ENCODE measurements around the gene ACAN. TPM values are rescaled to one million over a fixed set of nuclear protein-coding genes. Genes with fewer than 3 reads are reported as not detected.

The ACAN gene
- total and polyA plus RNA-seq, 9 of the 15 experiments (the other 6 are each of a cell fraction or from before 2014, with no cell fraction given): not detected

DNA sequence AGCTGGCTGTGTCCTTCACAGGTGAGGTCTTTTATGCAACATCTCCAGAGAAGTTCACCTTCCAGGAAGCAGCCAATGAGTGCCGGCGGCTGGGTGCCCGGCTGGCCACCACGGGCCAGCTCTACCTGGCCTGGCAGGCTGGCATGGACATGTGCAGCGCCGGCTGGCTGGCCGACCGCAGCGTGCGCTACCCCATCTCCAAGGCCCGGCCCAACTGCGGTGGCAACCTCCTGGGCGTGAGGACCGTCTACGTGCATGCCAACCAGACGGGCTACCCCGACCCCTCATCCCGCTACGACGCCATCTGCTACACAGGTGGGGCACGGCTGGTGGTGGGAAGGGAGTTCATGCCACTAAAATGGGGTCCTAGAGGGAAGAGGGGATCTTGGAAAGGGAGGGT lies 40.1 kb downstream of the ACAN start:
- Histone ChIP-seq H3K9ac (ENCODE audit: insufficient read depth in 1 of 2, low read depth in 2 of 2, low read length in 2 of 2) (no peak overlapping the region), H3K4me1 (replicated peaks in 1 of 2; ENCODE audit: control insufficient read depth in 2 of 2, insufficient read depth in 2 of 2, low read length in 2 of 2) (peaks cover 0 to 22% of the 10 kb centered on the region in 2 experiments; a peak in 2 of 5 replicates), H4K20me1 (replicated peaks; ENCODE audit: control insufficient read depth, insufficient read depth, low read length) (no peaks in the 10 kb centered on the region), H3K79me2 (ENCODE audit: control insufficient read depth, insufficient read depth, low read length) (no peaks in the 10 kb centered on the region), H3K36me3 (ENCODE audit: control insufficient read depth, insufficient read depth, low read length) (no peaks in the 10 kb centered on the region), H3K4me2 (ENCODE audit: insufficient read depth, low read length) (no peak overlapping the region), H3K27ac (ENCODE audit: extremely low read depth, low read depth, low read length) (no peak overlapping the region), H2AFZ (ENCODE audit: low read depth, low read length) (no peak overlapping the region), H3K27me3 (ENCODE audit: control insufficient read depth in 2 of 2, insufficient read depth in 2 of 2, low read length in 2 of 2) (peaks cover 36 to 47% of the 10 kb centered on the region in 2 experiments), H3K9me3 (replicated peaks; ENCODE audit: control insufficient read depth, insufficient read depth, low read depth, low read length) (no peaks in the 10 kb centered on the region), H3K4me3 (no peak overlapping the region), H3K9me1 (ENCODE audit: control insufficient read depth, insufficient read depth, low read length) (no peaks in the 10 kb centered on the region)
- in situ Hi-C loops (cut with MboI) (no loop called here), intact Hi-C loops (cut with micrococcal nuclease) (no loop called here)
- DNase-seq (ENCODE audit: extremely low read depth in 1 of 4, low spot score in 3 of 4) (no peak), ATAC-seq (no peak), FAIRE-seq (no peak)
- WGBS (ENCODE audit: insufficient coverage, low coverage, missing lambda C conversion rate): 3% methylated on average over 21 of the region's 21 CpGs
- POLR2A ChIA-PET: interaction anchor here (1.0 kb wide), 1 partner anchor 160 kb away, joined by 3 read pairs; no protein-coding TSS in a partner anchor
- TF ChIP-seq SMC3 (conservative IDR thresholded peaks at IDR 0.05; ENCODE audit: insufficient read depth, low read depth, low read length) (no peak), NFRKB (IDR thresholded peaks at IDR 0.05; ENCODE audit: low read depth) (no peak)
- no TSS peak for BruUV-seq (replicated peaks)
- CTCF ChIA-PET (ENCODE audit: low intra/inter-chr PET ratio): no interaction called here

DNA sequence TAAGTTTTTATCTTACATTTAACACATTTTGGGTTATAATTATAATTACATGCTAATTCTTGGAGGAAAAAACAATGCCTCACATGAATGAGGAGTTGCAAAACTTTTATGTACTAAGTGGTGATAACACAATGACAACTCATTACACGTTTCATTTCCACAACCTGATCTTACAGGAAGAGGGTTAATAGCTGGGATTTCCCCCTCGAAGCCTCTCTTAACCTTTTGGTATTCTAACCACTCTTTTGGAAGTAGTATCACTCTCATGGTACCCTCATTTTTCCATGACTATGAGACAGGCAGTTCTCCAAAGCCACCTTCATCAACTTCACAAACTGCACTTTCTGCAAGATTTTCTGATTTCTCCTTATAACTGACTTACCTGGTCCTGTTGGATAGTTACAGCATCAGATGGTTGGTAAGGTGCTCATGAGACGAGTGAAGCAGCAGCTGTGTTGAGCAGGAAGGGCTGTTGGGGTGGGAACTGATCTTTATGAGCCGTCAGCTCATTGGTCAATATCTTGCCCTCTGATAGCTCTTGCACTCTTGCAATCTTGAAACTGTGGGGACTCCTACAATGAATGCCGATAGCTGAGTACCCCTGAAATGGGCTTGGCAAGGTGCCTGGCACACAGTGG lies 41.6 kb downstream of the ACAN start:
- peak; percentile 40 for FAIRE-seq
- Histone ChIP-seq H3K9me1 (ENCODE audit: control insufficient read depth, insufficient read depth, low read length) (no peaks in the 10 kb centered on the region), H3K9ac (ENCODE audit: insufficient read depth in 1 of 2, low read depth in 2 of 2, low read length in 2 of 2) (no peak overlapping the region), H3K4me1 (replicated peaks in 1 of 2; ENCODE audit: control insufficient read depth in 2 of 2, insufficient read depth in 2 of 2, low read length in 2 of 2) (peaks cover 0 to 19% of the 10 kb centered on the region in 2 experiments; a peak in 2 of 5 replicates), H3K27me3 (ENCODE audit: control insufficient read depth in 2 of 2, insufficient read depth in 2 of 2, low read length in 2 of 2) (peaks cover 30 to 46% of the 10 kb centered on the region in 2 experiments), H3K27ac (ENCODE audit: extremely low read depth, low read depth, low read length) (no peak overlapping the region), H3K4me3 (no peak overlapping the region), H4K20me1 (replicated peaks; ENCODE audit: control insufficient read depth, insufficient read depth, low read length) (no peaks in the 10 kb centered on the region), H3K79me2 (ENCODE audit: control insufficient read depth, insufficient read depth, low read length) (no peaks in the 10 kb centered on the region), H3K4me2 (ENCODE audit: insufficient read depth, low read length) (no peak overlapping the region), H2AFZ (ENCODE audit: low read depth, low read length) (no peak overlapping the region), H3K36me3 (ENCODE audit: control insufficient read depth, insufficient read depth, low read length) (no peaks in the 10 kb centered on the region), H3K9me3 (replicated peaks; ENCODE audit: control insufficient read depth, insufficient read depth, low read depth, low read length) (no peaks in the 10 kb centered on the region)
- BruUV-seq (replicated peaks): no TSS peak
- intact Hi-C loops (cut with micrococcal nuclease) (no loop called here), in situ Hi-C loops (cut with MboI) (no loop called here)
- POLR2A ChIA-PET: no interaction called here
- CTCF ChIA-PET (ENCODE audit: low intra/inter-chr PET ratio): no interaction called here
- no peak for ATAC-seq
- 0% methylated on average over 5 of the region's 5 CpGs for WGBS (ENCODE audit: insufficient coverage, low coverage, missing lambda C conversion rate)
- DNase-seq (ENCODE audit: extremely low read depth in 1 of 4, low spot score in 3 of 4): no peak
- TF ChIP-seq MAFK (IDR thresholded peaks at IDR 0.05; ENCODE audit: low read length): no peak
- TF ChIP-seq ZNF311 (CRISPR knock-in tag; IDR thresholded peaks at IDR 0.05): no peak
- TF ChIP-seq NELFE (IDR thresholded peaks at IDR 0.05; ENCODE audit: insufficient read depth, insufficient read length): no peak
- no peak for TF ChIP-seq LCOR (CRISPR knock-in tag; IDR thresholded peaks at IDR 0.05)
- no peak for TF ChIP-seq ZNF3 (CRISPR knock-in tag; IDR thresholded peaks at IDR 0.05)
- TF ChIP-seq HNRNPH1 (optimal IDR thresholded peaks at IDR 0.05; ENCODE audit: low read depth, low read length): no peak
- no peak for TF ChIP-seq RBFOX2 (IDR thresholded peaks at IDR 0.05; ENCODE audit: low read depth, low read length)
- no peak for TF ChIP-seq ZEB2 (IDR thresholded peaks at IDR 0.05)
- TF ChIP-seq, protein P1, sequence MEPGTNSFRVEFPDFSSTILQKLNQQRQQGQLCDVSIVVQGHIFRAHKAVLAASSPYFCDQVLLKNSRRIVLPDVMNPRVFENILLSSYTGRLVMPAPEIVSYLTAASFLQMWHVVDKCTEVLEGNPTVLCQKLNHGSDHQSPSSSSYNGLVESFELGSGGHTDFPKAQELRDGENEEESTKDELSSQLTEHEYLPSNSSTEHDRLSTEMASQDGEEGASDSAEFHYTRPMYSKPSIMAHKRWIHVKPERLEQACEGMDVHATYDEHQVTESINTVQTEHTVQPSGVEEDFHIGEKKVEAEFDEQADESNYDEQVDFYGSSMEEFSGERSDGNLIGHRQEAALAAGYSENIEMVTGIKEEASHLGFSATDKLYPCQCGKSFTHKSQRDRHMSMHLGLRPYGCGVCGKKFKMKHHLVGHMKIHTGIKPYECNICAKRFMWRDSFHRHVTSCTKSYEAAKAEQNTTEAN (CRISPR knock-in tag; IDR thresholded peaks at IDR 0.05): no peak
- no peak for TF ChIP-seq CXXC5 (CRISPR knock-in tag; IDR thresholded peaks at IDR 0.05)
- TF ChIP-seq, protein P2, sequence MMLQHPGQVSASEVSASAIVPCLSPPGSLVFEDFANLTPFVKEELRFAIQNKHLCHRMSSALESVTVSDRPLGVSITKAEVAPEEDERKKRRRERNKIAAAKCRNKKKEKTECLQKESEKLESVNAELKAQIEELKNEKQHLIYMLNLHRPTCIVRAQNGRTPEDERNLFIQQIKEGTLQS (IDR thresholded peaks at IDR 0.05): no peak
- TF ChIP-seq, protein P2 (CRISPR knock-in tag; conservative IDR thresholded peaks at IDR 0.05): no peak
- no peak for TF ChIP-seq MTA1 (IDR thresholded peaks at IDR 0.05; ENCODE audit: borderline replicate concordance)
- TF ChIP-seq SRSF3 (IDR thresholded peaks at IDR 0.05; ENCODE audit: insufficient read depth, low read length): no peak

Measured in K562 (cell line).